HepG2 (cell line): ENCODE results near the gene CD274. TPM values are rescaled to one million over a fixed set of nuclear protein-coding genes. Genes with fewer than 3 reads are reported as not detected.
A peak's percentile ranks its signal among the peaks of the same experiment; 100 is the strongest.

Experiments
- GABPB1 ChIP-seq: IDR thresholded peaks from 2 replicates; pipeline ENCODE4 v1.6.1; 2016; ENCODE audit warnings: mild to moderate bottlenecking, missing genetic modification reagents, moderate library complexity, missing compliant biosample characterization
- GMEB1 ChIP-seq: sonication (generic); formaldehyde crosslinking; IDR thresholded peaks from 2 replicates; pipeline ENCODE4 v1.5.1; 2020; ENCODE audit warnings: missing genetic modification reagents, mild to moderate bottlenecking, borderline replicate concordance
- HIVEP1 ChIP-seq: sonication (generic); formaldehyde crosslinking; IDR thresholded peaks from 2 replicates; pipeline ENCODE4 v1.4.0; 2020; ENCODE audit warnings: mild to moderate bottlenecking, missing genetic modification reagents
- HOMEZ ChIP-seq: IDR thresholded peaks from 2 replicates; pipeline ENCODE4 v1.6.1; 2016; ENCODE audit warnings: low read depth
- NR0B2 ChIP-seq: sonication (generic); formaldehyde crosslinking; IDR thresholded peaks from 2 replicates; pipeline ENCODE4 v1.4.0; 2020; ENCODE audit warnings: mild to moderate bottlenecking, missing genetic modification reagents
- NR2C2 ChIP-seq: sonication (generic); formaldehyde crosslinking; IDR thresholded peaks from 2 replicates; pipeline ENCODE4 v1.4.0; 2020; ENCODE audit warnings: missing genetic modification reagents, mild to moderate bottlenecking, moderate library complexity, borderline replicate concordance
- NR2F6 ChIP-seq, 2 experiments: IDR thresholded peaks; 2 replicates each; pipeline ENCODE4 v1.6.1; 2016; ENCODE audit warnings: antibody characterized with exemption in 1 of 2, mild to moderate bottlenecking in 1 of 2
- RAD51 ChIP-seq: fragments of 450-650 bp; IDR thresholded peaks from 2 replicates; pipeline ENCODE4 v1.6.1; 2016; ENCODE audit warnings: borderline replicate concordance
- SALL2 ChIP-seq: sonication (generic); formaldehyde crosslinking; IDR thresholded peaks from 2 replicates; pipeline ENCODE4 v1.8.1; 2023; ENCODE audit warnings: mild to moderate bottlenecking, missing genetic modification reagents, inconsistent platforms
- TCF12 ChIP-seq, 2 experiments: fragments of 450-650 bp in 1 of 2; sonication (generic) in 1 of 2; formaldehyde crosslinking in 1 of 2; IDR thresholded peaks; 2 replicates each; pipeline versions ENCODE4 v1.6.1 to v1.8.0; 2017 to 2022; ENCODE audit warnings: antibody characterized with exemption in 1 of 2, mild to moderate bottlenecking in 1 of 2, missing genetic modification reagents in 1 of 2, moderate library complexity in 1 of 2
- TEF ChIP-seq: sonication (generic); formaldehyde crosslinking; IDR thresholded peaks from 2 replicates; pipeline ENCODE4 v1.5.0; 2020; ENCODE audit warnings: missing genetic modification reagents
- ZFP82 ChIP-seq: sonication (generic); formaldehyde crosslinking; IDR thresholded peaks from 2 replicates; pipeline ENCODE4 v1.5.1; 2020; ENCODE audit warnings: mild to moderate bottlenecking, missing genetic modification reagents, borderline replicate concordance
- ZFX ChIP-seq: sonication (generic); formaldehyde crosslinking; IDR thresholded peaks from 2 replicates; pipeline ENCODE4 v1.4.0; 2020; ENCODE audit warnings: mild to moderate bottlenecking, low read depth, missing genetic modification reagents, moderate library complexity
- ZNF121 ChIP-seq: sonication (generic); formaldehyde crosslinking; IDR thresholded peaks from 2 replicates; pipeline ENCODE4 v1.5.0; 2020; ENCODE audit warnings: mild to moderate bottlenecking, missing genetic modification reagents
- ZNF543 ChIP-seq: sonication (generic); formaldehyde crosslinking; IDR thresholded peaks from 2 replicates; pipeline ENCODE4 v1.4.0; 2020; ENCODE audit warnings: mild to moderate bottlenecking, missing genetic modification reagents
- ZNF784 ChIP-seq: sonication (generic); formaldehyde crosslinking; IDR thresholded peaks from 2 replicates; pipeline ENCODE4 v1.5.1; 2020; ENCODE audit warnings: missing genetic modification reagents, mild to moderate bottlenecking, borderline replicate concordance
- ZNF891 ChIP-seq: sonication (generic); formaldehyde crosslinking; IDR thresholded peaks from 2 replicates; pipeline ENCODE4 v1.5.0; 2020; ENCODE audit warnings: mild to moderate bottlenecking, missing genetic modification reagents
- polyA plus RNA-seq, 8 experiments: library from polyadenylated mRNA; depleted of rRNA in 3 of 8; stranded (reverse) in 7 of 8; unstranded in 1 of 8; fragments of >200 nt; fragmentation: Illumina TruSeq in 4 of 8; extraction: Trizol in 4 of 8; gene quantifications; 2 replicates each; pipeline versions ENCODE4 v1.2.1 to v1.2.3, GENCODE V29; 2011 to 2016; ENCODE audit warnings: low read depth in 4 of 8, missing spikeins in 1 of 8, mixed read lengths in 1 of 8; ENCODE audit not compliant: insufficient read depth in 1 of 8
- total RNA-seq, 5 experiments: library from RNA; depleted of rRNA; stranded (reverse); fragments of >200 nt; fragmentation: Illumina TruSeq; extraction: Trizol; gene quantifications; 2 replicates each; pipeline ENCODE4 v1.2.3, GENCODE V29; 2016; ENCODE audit warnings: low read depth in 1 of 5
- TF ChIP-seq, protein P1 (sequence below): sonication (generic); formaldehyde crosslinking; IDR thresholded peaks from 2 replicates; pipeline ENCODE4; 2020; ENCODE audit warnings: missing genetic modification reagents, mild to moderate bottlenecking, borderline replicate concordance

Gene CD274
- total and polyA plus RNA-seq, 2 of the 13 experiments (the other 11 are each of a cell fraction or from before 2014, with no cell fraction given): 0.17 to 0.49 TPM

GRCh38 chr9:5437254-5438216 lies 12.8 kb upstream of the CD274 start, which contains the start of gene PLGRKT (continued):
- TF ChIP-seq RAD51 (no peak), HIVEP1 (CRISPR knock-in tag) (peak; percentile 64; the same call in 1 of the 2 replicates), ZFX (CRISPR knock-in tag) (peak; percentile 96), TCF12 (IDR thresholded peaks at IDR 0.05) (no peak), TCF12 (CRISPR knock-in tag; IDR thresholded peaks at IDR 0.05) (no peak), ZNF891 (CRISPR knock-in tag) (peak; percentile 85), ZNF121 (CRISPR knock-in tag) (peak; percentile 23; the same call in 1 of the 2 replicates), TEF (CRISPR knock-in tag) (no peak), NR2F6 (IDR thresholded peaks at IDR 0.05) (peak; percentile 66; the same call in 1 of the 2 replicates), NR2F6 (CRISPR knock-in tag; IDR thresholded peaks at IDR 0.05) (peak; percentile 65), GABPB1 (CRISPR knock-in tag) (peak; percentile 97), ZFP82 (peak; percentile 34; the same call in 1 of the 2 replicates), NR0B2 (CRISPR knock-in tag) (0 out of 2 replicates have a peak, but pooled peaks have one; percentile 53), HOMEZ (CRISPR knock-in tag) (peak; percentile 83; the same call in 1 of the 2 replicates), ZNF784 (CRISPR knock-in tag) (peak; percentile 78; the same call in 1 of the 2 replicates), NR2C2 (CRISPR knock-in tag) (peak; percentile 99), ZNF543 (CRISPR knock-in tag) (peak; percentile 79; the same call in 1 of the 2 replicates), SALL2 (CRISPR knock-in tag) (peak; percentile 50; the same call in 1 of the 2 replicates), GMEB1 (CRISPR knock-in tag) (peak; percentile 63; the same call in 1 of the 2 replicates)
- TF ChIP-seq, protein P1, sequence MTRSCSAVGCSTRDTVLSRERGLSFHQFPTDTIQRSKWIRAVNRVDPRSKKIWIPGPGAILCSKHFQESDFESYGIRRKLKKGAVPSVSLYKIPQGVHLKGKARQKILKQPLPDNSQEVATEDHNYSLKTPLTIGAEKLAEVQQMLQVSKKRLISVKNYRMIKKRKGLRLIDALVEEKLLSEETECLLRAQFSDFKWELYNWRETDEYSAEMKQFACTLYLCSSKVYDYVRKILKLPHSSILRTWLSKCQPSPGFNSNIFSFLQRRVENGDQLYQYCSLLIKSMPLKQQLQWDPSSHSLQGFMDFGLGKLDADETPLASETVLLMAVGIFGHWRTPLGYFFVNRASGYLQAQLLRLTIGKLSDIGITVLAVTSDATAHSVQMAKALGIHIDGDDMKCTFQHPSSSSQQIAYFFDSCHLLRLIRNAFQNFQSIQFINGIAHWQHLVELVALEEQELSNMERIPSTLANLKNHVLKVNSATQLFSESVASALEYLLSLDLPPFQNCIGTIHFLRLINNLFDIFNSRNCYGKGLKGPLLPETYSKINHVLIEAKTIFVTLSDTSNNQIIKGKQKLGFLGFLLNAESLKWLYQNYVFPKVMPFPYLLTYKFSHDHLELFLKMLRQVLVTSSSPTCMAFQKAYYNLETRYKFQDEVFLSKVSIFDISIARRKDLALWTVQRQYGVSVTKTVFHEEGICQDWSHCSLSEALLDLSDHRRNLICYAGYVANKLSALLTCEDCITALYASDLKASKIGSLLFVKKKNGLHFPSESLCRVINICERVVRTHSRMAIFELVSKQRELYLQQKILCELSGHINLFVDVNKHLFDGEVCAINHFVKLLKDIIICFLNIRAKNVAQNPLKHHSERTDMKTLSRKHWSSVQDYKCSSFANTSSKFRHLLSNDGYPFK (CRISPR knock-in tag): peak; percentile 65; the same call in 1 of the 2 replicates
